ENCODE measurements around the gene EPHA8. TPM values are rescaled to one million over a fixed set of nuclear protein-coding genes. Genes with fewer than 3 reads are reported as not detected.

The EPHA8 gene
- polyA plus RNA-seq, 1 experiment = not detected

DNA sequence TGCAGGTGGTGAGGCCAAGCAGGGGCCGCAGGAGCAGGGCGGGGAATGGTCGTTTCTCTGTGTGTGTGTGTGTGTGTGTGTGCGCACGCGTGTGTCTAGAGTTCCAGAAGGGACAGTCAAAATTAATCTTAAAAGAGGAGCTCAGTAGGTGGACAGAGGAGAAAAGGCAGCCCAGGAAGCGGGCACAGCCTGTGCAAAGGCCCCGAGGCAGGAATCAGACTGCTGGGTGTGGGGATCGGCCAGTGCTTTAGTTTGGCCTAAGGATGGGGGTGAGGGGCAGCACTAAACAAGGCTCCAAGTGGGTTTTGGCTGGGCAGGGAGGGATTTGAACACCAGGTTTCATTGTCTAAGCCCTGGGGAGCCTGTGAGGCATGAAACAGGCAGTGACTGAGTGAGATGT is 21.7 kb downstream of the EPHA8 start:
- POLR2A ChIA-PET = no interaction called here
- Histone ChIP-seq H3K4me3 (ENCODE audit: low read depth, low read length) (no peak overlapping the region), H3K36me3 (ENCODE audit: control insufficient read depth, insufficient read depth, low read length) (no peaks in the 10 kb centered on the region), H3K27me3 (ENCODE audit: control insufficient read depth, insufficient read depth, low read length) (peaks cover 3% of the 10 kb centered on the region; the same call in 1 of the 2 replicates)
- TF ChIP-seq, protein P1, sequence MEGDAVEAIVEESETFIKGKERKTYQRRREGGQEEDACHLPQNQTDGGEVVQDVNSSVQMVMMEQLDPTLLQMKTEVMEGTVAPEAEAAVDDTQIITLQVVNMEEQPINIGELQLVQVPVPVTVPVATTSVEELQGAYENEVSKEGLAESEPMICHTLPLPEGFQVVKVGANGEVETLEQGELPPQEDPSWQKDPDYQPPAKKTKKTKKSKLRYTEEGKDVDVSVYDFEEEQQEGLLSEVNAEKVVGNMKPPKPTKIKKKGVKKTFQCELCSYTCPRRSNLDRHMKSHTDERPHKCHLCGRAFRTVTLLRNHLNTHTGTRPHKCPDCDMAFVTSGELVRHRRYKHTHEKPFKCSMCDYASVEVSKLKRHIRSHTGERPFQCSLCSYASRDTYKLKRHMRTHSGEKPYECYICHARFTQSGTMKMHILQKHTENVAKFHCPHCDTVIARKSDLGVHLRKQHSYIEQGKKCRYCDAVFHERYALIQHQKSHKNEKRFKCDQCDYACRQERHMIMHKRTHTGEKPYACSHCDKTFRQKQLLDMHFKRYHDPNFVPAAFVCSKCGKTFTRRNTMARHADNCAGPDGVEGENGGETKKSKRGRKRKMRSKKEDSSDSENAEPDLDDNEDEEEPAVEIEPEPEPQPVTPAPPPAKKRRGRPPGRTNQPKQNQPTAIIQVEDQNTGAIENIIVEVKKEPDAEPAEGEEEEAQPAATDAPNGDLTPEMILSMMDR (IDR thresholded peaks at IDR 0.05; ENCODE audit: insufficient read depth, low read depth, low read length) = no peak
- CTCF ChIA-PET = no interaction called here
- no peak for DNase-seq (ENCODE audit: low read depth)

GRCh38 chr1:22585471-22585870 is 22.2 kb downstream of the EPHA8 start:
- TF ChIP-seq, protein P1 (IDR thresholded peaks at IDR 0.05; ENCODE audit: insufficient read depth, low read depth, low read length) = no peak
- Histone ChIP-seq H3K36me3 (ENCODE audit: control insufficient read depth, insufficient read depth, low read length) (no peaks in the 10 kb centered on the region), H3K27me3 (ENCODE audit: control insufficient read depth, insufficient read depth, low read length) (peaks cover 4% of the 10 kb centered on the region; the same call in 1 of the 2 replicates), H3K4me3 (ENCODE audit: low read depth, low read length) (no peak overlapping the region)
- ChIA-PET CTCF (no interaction called here), POLR2A (no interaction called here)
- no peak for DNase-seq (ENCODE audit: low read depth)

- POLR2A ChIA-PET = no interaction called here
- Histone ChIP-seq H3K4me3 (ENCODE audit: low read depth, low read length) (no peak overlapping the region), H3K36me3 (ENCODE audit: control insufficient read depth, insufficient read depth, low read length) (no peaks in the 10 kb centered on the region), H3K27me3 (ENCODE audit: control insufficient read depth, insufficient read depth, low read length) (peaks cover 4% of the 10 kb centered on the region; the same call in 1 of the 2 replicates)
- CTCF ChIA-PET = interaction anchor here (0.6 kb wide), 1 partner anchor 42 kb away, joined by 3 read pairs; no protein-coding TSS in a partner anchor
- DNase-seq (ENCODE audit: low read depth) = no peak
- TF ChIP-seq, protein P1 (IDR thresholded peaks at IDR 0.05; ENCODE audit: insufficient read depth, low read depth, low read length) = no peak
These were observed 23.3 kb downstream of the EPHA8 start for GRCh38 chr1:22586356-22587130.

GRCh38 chr1:22587247-22587646 is 24.0 kb downstream of the EPHA8 start:
- TF ChIP-seq, protein P1 (IDR thresholded peaks at IDR 0.05; ENCODE audit: insufficient read depth, low read depth, low read length) = no peak
- H3K27me3 ChIP-seq (ENCODE audit: control insufficient read depth, insufficient read depth, low read length) = peaks cover 4% of the 10 kb centered on the region; the same call in 1 of the 2 replicates
- H3K4me3 ChIP-seq (ENCODE audit: low read depth, low read length) = no peak overlapping the region
- POLR2A ChIA-PET = no interaction called here
- CTCF ChIA-PET = no interaction called here
- H3K36me3 ChIP-seq (ENCODE audit: control insufficient read depth, insufficient read depth, low read length) = no peaks in the 10 kb centered on the region
- DNase-seq (ENCODE audit: low read depth) = no peak

DNA sequence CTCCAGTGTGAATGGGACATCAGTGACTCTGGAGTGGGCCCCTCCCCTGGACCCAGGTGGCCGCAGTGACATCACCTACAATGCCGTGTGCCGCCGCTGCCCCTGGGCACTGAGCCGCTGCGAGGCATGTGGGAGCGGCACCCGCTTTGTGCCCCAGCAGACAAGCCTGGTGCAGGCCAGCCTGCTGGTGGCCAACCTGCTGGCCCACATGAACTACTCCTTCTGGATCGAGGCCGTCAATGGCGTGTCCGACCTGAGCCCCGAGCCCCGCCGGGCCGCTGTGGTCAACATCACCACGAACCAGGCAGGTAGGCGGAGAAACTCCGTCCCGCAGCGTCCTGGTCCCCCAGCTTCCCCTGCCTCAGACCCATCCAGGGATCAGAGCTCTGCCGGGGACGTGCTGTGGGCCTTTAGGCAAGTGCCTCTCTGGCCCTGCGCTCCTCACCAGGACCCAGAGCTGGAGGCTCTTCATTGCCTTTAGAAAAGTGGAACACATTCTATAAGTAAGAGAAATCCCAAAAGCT is 25.7 kb downstream of the EPHA8 start:
- POLR2A ChIA-PET = no interaction called here
- peaks cover 8% of the 10 kb centered on the region; the same call in 1 of the 2 replicates for H3K27me3 ChIP-seq (ENCODE audit: control insufficient read depth, insufficient read depth, low read length)

More for the DNA sequence above, 25.7 kb downstream of the EPHA8 start:
- DNase-seq (ENCODE audit: low read depth) = no peak
- TF ChIP-seq, protein P1 (IDR thresholded peaks at IDR 0.05; ENCODE audit: insufficient read depth, low read depth, low read length) = no peak
- CTCF ChIA-PET = no interaction called here
- H3K36me3 ChIP-seq (ENCODE audit: control insufficient read depth, insufficient read depth, low read length) = no peaks in the 10 kb centered on the region
- no peak overlapping the region for H3K4me3 ChIP-seq (ENCODE audit: low read depth, low read length)
